HS-5 (cell line): ENCODE data around the gene FRS2.
"Not testable (repeated sequence)": the region's sequence is repeated elsewhere in the genome, so short reads cannot be mapped to it uniquely, and the experiment has no call there.

Experiments used
- DNase-seq: peaks from one replicate; pipeline ENCODE4 v3.0.0-alpha.2; 2012; ENCODE audit warnings: low read depth

The FRS2 gene

DNA sequence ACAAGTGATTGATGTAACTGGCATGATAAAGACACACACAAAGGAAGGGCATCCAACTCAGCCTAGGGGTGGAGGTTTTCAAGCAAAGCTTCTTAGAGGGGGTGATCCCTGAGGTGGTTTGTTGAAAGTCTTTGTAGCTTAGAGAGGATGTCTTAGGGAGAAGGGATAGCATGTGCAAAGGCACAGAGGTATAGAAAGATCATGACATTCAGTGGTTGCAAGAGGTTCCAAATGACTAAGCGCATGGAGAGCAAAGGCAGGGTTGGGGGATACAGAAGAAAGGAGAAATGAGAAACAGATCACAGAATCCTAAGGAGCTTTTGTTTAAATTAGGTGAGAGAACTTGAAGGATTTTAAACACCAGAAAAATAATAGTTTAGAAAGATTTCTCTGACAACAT lies 109.9 kb downstream of the FRS2 start:
- DNase-seq = no peak

DNA sequence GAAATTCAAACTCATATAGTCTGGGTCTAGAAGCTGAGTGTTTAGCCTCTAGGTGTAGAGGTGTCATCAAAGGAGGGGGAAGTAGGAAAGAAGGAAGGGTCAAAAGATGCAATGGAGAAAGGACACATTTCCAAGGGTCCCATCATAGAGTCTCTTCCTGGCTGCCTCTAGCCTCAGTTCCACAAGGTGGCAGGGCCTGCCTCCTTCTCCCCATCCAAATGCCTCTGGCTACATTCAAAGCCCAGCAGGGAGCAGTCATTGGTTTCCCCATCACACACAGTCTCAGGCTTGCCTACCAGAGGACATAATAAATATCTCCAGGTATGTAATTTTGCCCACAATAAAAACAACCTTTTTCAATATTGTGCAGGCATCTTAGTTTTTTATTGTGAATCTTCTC lies 113.0 kb downstream of the FRS2 start:
- no peak for DNase-seq

DNA sequence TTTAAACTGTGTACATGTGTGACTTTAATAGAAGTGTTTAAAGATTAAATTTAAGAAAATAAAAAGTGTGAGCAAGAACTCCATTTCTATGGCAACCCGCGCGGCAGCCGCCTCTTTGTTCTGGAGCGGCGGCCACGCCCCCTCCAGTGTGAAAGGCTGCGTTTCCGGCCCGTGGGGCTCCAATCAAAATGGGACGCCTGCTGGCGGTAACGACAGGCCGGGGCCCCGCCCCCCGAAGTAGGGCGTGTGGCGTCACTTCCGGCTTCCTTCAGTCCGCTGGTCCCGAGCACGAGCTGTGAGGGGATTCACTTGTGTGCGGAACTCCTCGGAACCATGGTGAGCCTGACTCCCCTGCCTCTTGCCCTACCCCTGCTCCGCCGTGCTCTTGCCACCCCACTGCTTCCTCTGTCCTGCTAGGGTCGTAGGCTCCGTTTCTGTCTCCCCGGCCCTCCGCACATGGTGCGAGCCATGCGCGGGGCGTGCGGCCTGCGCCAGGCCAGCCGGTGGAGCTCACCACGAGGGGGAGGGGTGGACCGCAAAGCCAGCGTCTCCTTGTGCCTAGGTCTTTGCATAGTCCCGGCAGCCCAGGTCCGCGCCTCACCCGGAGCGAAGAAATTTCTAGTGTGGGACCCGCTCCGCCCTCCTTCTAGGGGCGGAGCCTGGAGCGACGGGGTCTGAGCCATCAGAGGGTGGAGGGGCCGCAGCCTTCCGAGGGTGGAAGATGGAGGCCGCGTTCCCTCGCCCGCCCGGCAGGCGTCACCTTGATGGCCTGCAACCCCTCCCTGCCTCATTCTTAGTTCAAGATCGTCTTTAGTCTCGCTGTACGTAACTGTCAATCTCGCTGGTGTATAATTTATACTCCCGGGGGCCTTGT lies 115.2 kb downstream of the FRS2 start, which contains the start of gene CCT2:
Gene CCT2 (plus strand): TSS at position 271 of the 874 bp plus-strand sequence. CDS start 63 bp downstream, at position 334.
- DNase-seq = peak; percentile 87

DNA sequence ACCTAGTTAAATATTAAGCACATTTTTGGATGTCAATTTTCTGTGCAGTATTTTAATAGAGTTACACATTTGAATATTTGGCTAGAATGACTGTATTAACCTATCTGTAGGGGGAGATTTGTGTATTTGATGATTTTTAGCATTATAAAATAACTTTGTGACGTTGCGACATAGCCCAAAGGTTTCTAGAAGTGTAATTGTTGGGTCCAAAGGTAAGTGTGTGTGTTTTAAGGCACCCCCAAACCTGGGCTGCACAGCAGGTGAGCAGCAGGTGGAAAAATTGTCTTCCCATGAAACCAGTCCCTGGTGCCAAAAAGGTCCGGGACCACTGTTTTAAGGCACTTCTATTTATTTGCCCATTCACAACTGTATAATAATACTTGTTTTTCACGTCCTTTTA lies 118.3 kb downstream of the FRS2 start:
- no peak for DNase-seq

DNA sequence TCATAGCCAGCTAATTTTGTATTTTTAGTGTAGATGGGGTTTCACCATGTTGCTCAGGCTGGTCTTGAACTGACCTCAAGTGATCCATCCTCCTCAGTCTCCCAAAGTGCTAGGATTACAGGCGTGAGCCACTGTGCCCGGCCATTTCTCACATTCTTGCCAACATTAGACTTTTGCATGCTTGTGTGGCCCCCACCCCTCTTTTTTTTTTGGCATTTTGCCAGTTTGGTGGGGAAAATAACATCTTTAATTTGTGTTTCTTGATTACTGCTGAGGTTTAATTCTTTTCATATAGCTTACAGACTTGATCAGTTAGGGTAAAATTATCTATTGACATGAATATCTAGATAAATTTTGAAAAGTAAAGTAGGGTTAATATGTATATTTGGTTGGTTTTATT lies 118.9 kb downstream of the FRS2 start:
- DNase-seq = no peak

DNA sequence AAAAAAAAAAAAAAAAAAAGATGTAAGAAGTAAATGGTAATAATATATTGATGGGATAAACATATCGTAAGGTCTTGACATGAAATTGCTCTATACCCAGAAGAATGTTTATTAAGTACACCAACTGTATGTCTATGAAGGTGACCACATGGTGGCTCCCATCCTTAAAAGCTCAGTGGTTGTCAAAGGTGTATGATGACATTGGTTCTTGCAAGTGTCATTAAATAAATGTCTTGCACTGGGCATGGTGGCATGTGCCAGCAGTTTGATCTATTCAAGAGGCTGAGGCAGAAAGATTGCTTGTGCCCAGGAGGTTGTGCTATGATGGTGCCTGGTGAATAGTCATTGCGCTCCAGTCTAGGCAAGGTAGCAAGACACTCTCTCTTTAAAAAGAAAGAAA lies 125.5 kb downstream of the FRS2 start:
- DNase-seq = no peak

DNA sequence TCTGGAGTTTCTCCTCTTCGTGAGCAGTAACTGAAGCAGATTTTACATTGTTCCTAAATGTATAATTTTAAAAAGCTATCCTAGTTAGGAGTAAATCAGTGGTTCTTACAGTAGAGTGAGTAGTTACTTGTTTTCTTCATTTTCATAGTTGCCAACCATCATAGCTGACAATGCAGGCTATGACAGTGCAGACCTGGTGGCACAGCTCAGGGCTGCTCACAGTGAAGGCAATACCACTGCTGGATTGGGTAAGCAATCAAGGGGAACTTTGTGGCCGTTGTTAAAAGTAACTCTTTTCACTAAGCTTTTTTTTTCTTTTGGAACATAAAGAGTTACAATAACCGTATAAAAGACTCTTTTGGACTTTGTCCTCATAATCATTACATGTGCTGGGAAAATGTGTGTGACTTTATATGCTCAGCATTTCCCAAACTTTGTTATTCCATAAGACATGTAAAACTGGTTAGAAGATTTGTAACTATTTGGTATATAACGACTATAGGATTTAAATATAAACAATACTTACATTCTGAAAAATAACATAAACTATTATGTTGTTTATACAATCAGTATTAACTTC lies 128.1 kb downstream of the FRS2 start:
- DNase-seq = no peak

DNA sequence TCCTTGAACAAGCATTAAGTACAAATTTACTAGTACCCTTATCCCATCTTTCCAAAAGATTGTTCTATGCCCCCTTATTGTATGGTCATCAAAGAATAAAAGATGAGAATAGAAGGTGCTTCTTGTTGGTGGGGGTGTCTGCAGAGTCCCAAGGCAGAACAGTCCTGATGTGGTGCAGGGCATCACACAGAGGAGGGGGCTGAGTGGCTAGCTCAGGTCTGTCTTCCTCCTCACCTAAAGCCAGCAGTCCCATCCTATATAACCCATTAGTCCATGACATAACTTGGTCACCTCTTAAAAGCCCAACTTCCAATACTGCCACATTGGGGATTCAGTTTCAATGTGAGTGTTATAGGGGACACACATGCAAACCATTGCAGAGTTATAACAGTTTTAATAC lies 130.6 kb downstream of the FRS2 start:
- no peak for DNase-seq

DNA sequence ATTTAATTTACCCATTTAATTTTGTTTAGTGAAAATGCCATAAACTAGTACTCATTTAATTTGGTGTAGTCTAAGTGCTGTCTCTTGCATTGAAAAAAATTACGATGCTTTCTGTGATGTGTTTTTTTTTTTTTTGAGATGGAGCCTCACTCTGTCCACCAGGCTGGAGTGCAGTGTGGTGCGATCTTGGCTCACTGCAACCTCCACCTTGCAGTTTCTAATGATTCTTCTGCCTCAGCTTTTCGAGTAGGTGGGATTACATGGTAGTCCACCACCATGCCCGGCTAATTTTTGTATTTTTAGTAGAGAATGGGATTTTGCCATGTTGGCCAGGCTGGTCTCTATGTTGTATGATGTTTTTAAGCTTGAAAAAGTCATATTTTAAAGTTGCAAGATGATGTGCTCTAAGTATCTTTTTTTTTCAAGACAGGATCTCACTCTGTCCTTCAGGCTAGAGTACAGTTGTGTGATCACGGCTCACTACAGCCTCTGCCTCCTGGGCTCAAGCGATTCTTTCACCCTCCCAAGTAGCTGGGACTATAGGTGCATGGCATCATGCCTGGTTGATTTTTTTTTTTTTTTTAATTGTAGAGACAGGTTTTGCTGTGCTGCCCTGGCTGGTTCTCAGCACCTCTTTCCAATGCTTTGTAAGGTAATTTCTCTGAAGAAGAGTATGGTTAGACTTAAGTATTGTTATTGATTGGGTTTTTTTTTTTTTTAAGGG lies 131.9 kb downstream of the FRS2 start:
- DNase-seq = no peak

DNA sequence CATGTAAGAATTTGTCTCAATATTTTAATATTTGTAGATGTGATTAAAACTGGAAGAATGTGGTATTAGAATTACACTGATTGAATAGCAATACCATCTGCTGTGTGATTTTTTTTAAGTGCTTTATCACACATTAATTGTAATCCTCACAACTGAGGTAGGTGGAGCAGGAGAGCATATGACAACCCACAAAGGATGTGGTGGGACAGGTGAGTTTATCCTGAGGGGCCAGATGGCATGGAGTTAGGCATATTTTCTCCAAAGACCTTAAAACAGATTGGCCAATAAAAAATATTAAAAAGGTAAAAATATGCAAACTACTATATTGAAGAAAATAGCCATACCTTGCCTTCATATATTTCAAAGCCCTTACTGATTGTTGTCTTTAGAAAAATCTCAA lies 132.8 kb downstream of the FRS2 start:
- no peak for DNase-seq

DNA sequence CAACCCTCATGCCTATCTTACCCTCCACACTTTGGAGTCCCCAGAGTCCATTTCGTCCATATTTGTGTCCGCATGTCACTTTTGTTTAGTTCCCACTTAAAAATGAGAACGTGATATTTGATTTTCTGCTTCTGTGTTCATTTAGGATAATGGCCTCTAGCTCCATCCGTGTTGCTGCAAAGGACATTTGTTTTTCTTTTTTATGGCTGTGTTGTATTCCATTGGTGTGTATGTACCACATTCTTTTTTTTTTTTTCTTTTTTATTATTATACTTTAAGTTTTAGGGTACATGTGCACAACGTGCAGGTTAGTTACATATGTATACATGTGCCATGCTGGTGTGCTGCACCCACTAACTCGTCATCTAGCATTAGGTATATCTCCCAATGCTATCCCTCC lies 133.4 kb downstream of the FRS2 start:
- DNase-seq = not testable (repeated sequence)

DNA sequence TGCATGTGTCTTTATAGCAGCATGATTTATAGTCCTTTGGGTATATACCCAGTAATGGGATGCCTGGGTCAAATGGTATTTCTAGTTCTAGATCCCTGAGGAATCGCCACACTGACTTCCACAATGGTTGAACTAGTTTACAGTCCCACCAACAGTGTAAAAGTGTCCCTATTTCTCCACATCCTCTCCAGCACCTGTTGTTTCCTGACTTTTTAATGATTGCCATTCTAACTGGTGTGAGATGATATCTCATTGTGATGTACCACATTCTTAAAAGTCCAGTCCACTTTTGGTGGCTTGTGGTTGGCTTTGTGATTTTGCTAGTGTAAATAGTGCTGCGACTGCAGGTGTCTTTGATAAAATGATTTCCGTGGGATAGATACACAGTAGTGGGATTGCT lies 134.1 kb downstream of the FRS2 start:
- DNase-seq = not testable (repeated sequence)

DNA sequence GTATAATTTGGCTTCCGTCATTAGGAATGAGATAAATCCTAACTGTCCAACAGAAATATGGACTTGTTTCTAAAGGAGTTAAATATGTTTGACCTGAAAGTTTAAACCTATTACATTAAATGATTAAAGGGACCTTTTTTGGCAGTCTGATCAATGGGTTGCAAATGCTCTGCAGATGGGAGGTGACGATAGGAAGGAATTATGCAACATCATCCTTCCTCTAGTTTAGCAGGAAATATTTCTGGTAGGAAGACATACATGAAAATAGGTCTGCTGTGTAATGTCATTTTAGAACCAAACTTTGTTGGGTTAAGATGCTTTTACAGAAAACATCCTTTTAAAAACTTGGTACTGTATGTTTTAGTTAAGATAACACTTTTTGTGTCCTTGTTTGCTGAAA lies 137.9 kb downstream of the FRS2 start:
- no peak for DNase-seq

DNA sequence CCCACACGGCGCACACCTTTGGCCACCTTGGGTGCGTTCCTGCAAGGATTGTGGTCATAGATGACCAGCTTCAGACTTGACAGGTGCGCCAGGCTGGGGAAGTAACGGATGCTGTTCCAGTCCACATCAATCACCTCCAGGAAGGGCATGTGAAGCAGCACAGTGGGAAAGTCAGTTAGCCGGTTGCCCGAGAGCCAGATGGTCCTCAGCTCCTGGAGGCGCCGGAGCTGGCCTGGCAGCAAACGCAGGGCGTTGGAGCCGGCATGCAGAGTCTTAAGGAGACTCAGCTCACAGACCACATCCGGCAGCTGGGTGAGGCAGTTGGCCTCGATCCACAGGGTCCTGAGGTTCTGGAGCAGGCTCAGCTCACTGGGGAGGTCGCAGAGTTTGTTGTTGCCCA lies 139.9 kb downstream of the FRS2 start:
- no peak for DNase-seq

DNA sequence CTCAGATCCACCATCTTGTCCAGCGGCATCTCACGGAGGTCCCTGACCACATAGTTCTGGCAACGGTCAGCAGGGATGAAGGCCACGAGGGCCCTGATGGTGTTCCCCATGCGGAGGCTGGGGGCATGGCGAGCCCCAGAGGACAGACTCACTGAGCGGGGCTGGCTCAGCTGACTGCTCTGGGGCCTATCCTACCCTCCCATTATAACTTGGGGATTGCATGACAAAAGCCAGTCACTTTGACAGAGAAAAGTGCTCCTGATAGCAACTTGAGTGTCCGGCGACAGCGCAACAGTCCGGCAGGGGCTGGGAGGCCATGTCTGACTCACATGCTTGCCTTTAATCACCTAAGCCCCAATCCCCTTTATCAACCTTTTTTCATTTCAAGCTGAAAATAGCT lies 140.5 kb downstream of the FRS2 start, which contains the start of gene LRRC10:
Gene LRRC10 (minus strand): TSS at position 179 of the 400 bp plus-strand sequence. CDS start 69 bp downstream, at position 110.
- no peak for DNase-seq

DNA sequence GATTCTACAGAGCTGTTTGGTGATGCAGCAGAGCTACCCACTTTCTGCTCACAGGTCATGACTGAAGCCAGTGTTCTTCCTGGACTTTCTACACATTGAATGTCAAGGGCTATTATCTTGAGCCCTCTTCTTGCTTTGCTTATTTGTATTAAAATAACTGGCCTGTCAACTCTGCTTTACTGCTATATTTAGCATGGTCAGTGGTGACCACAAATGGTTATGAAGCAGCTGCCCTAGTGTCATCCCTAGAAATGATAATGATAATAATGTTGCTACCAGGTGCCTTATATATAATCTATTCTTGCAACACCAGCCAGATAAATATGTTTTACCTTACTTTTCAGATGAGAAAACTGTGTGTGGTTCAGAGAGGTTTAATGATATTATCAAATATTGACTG lies 143.2 kb downstream of the FRS2 start:
- no peak for DNase-seq

DNA sequence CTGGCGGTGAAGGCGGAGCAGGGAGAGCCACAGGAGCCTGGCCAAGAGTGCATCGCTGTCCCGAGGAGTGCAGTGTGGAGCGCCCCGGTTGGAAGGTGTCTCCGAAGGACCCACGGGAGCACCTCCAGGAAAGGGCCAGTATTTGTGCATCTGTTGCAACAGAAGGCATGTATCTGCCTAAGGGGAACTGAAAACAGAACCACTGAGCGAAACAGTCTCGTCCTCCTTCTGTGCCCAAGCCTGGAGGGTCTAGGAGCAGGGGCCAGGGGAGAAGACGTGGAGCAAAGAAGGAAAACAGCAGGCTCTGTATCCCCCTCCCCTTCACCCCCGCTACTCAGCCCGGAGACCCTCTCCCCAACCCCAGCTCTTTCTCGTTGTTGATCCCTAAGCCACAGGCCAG lies 145.8 kb downstream of the FRS2 start:
- no peak for DNase-seq

DNA sequence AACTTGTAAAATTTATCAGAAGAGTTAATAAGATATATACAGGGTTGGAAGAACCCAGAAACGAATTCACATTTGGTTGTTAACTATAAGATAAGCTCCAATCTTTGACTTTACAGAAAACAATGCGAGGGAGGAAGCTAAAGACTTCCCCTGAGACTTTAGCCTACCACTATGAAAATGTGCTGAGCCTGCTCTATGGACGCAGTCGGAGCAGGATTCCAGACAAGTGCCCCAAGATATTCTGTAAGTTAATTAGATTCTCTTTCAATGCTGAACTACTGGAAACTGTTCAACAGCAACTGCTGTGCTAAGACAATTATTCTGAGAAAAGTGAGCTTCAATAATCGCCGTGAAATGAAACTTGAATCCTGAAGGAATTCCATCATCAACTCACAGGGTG lies 148.9 kb downstream of the FRS2 start:
- DNase-seq = no peak

DNA sequence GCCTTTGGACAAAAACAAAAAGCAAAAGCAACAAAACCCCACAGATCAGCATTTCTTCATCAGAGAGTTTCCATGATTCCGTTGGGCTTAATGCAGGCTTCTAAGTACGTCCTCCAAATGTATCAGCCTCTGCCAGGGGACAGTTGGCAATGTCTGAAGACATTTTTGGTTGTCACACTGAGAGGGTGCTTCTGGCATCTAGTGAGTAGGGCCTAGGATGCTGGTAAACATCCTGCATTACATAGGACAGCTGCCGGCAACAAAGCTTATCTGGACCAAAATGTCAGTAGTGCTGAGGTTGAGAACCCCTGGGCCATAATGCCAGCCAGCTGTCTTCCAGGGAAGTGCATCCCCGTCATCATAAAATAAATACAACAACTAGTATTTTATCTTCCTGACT lies 149.9 kb downstream of the FRS2 start:
- no peak for DNase-seq

DNA sequence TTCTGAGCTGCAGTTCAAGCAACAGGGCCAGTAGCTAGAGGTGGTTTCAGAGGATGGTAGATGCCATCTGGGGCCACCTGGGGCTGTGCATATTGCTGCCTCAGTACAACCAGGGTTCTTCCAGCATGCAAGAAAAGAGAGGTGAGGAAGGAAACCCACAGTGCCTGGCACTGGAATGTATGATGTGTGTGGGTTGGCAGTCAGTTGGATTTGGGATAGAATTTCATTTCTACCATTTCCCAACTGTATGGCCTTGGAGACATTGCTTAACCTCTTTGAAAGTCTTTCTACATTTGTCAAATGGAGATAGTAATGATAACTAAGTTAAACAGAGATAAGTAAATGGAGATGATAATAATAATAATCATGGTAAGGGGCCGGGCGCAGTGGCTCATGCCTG lies 150.7 kb downstream of the FRS2 start:
- no peak for DNase-seq

DNA sequence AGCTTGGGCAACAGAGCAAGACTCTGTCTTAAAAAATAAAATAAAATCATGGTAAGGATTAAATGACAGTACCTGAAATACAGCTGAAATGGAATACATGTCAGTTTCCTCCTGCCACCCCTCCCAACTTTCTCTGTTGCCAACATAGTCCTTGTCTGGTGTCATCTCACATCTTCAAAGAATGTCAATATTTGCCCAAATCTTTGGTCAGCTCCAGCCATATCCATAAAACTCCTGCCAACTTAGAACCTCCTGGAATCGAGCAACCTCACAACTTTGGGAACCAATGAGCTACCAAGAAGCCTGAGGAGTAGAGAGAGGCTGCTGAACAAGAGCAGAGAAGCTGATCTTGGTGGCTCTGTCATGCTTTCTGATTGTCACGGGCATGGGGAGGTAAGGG lies 151.4 kb downstream of the FRS2 start:
- no peak for DNase-seq

DNA sequence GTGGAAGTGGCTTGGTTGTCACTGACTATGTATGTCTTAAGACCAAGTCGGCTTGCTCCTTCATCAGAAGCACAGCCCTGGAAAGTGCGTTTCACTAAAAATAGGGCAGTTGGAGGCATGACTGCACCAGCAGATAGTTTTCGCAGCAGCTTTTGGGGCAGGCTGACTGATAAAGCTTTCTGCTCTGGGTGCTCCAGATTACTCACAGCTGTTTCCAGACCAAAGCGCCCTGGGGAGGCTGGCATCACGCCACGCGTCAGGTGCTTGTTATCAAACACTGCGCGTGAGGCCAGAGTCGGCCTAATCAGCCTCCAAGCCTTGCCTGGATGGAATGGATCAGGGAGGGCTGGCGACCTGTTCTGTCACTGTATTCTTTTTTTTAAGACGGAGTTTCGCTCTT lies 153.8 kb downstream of the FRS2 start:
- no peak for DNase-seq

DNA sequence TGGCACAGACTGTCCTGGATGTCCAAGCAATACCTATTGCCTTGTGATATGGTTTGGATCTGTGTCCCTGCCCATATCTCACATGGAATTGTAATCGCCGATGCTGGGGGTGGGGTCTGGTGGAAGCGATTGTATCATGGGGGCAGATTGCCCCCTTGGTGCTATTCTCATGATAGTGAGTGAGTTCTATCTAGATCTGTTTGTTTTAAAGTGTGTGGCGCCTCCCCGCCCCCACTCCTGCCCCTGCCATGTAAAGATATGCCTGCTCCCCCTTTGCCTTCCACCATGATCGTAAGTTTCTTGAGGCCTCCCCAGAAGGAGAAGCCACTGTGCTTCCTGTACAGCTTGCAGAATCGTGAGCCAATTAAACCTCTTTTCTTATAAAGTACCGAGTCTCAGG lies 157.3 kb downstream of the FRS2 start:
- DNase-seq = no peak
